ENCODE measurements around the gene ARHGEF17.

GRCh38 chr11:73260127-73260457 is 48.0 kb upstream of the ARHGEF17 start:
- TF ChIP-seq EZH2 (IDR thresholded peaks at IDR 0.05; ENCODE audit: insufficient read depth, poor library complexity, severe bottlenecking): no peak
- no peak for TF ChIP-seq EZH2phosphoT487 (IDR thresholded peaks at IDR 0.05; ENCODE audit: insufficient read depth, low read depth)

Measured in GM23248 (cell line).